Psoas muscle (tissue), 8 donors: ENCODE results near the gene TFAP2A. TPM values are rescaled to one million over a fixed set of nuclear protein-coding genes. Genes with fewer than 3 reads are reported as not detected.

ENCODE experiments used
- ATAC-seq, 4 donors: fragments of 200-7000 bp; cut with Tn5 transposase; one replicate each; pipeline ENCODE4 v1.9.1; 2020; ENCODE audit warnings: moderate library complexity in 3 of 4, mild to moderate bottlenecking in 2 of 4
- DNase-seq, 2 donors: peaks; one replicate each; pipeline ENCODE4 v3.0.0-alpha.2; 2020
- H3K27ac ChIP-seq: fragments of 200-600 bp; one replicate; pipeline ENCODE4 v1.8.0; 2022
- H3K27me3 ChIP-seq, 3 donors: fragments of 200-600 bp in 1 of 3; one replicate each; pipeline versions ENCODE4 v1.6.1 to v1.8.0; 2013 to 2022; ENCODE audit warnings: low read length in 2 of 3, mild to moderate bottlenecking in 2 of 3, moderate library complexity in 1 of 3; ENCODE audit not compliant: insufficient read depth in 3 of 3
- H3K36me3 ChIP-seq, 2 donors: fragments of 200-600 bp in 1 of 2; one replicate each; pipeline versions ENCODE4 v1.6.1 to v1.8.0; 2013 to 2022; ENCODE audit warnings: low read depth in 1 of 2, mild to moderate bottlenecking in 1 of 2, moderate library complexity in 1 of 2; ENCODE audit not compliant: insufficient read depth in 1 of 2
- H3K4me1 ChIP-seq: fragments of 200-600 bp; one replicate; pipeline ENCODE4 v1.8.0; 2022
- H3K4me3 ChIP-seq: fragments of 200-600 bp; one replicate; pipeline ENCODE4 v1.8.0; 2022; ENCODE audit warnings: mild to moderate bottlenecking
- H3K9me3 ChIP-seq: fragments of 200-600 bp; one replicate; pipeline ENCODE4 v1.8.0; 2022
- WGBS, 3 donors: extraction: QIAGEN DNeasy Blood & Tissue Kit; methylation state at CpG; one replicate each; pipeline versions ENCODE4 v1.1.6 to v1.1.7; 2013; 5-methylcytosine and 5-hydroxymethylcytosine counted together
- intact Hi-C, 2 donors: fragments of 100-400 bp; cut with DNase I; formaldehyde crosslinking; loops; one replicate each; pipeline versions ENCODE4 v1.11.0 to v1.14.2; 2022
- polyA plus RNA-seq, 3 donors: library from polyadenylated mRNA; stranded (reverse); fragments of 200-250 nt; gene quantifications; one replicate each; pipeline ENCODE4 v1.2.3, GENCODE V29; 2013
- total RNA-seq, 4 donors: library from RNA; stranded (reverse); fragmentation: NEBNext Ultra II Directional in 2 of 4; extraction: Animal tissue kit (Norgen Biotek cat#: 25700) in 2 of 4; gene quantifications; one replicate each; pipeline versions ENCODE4 v1.2.1 to v1.2.4, GENCODE V29; 2021 to 2023
- TF ChIP-seq, protein P1 (sequence below): fragments of 200-600 bp; IDR thresholded peaks from one replicate; pipeline ENCODE4 v1.8.0; 2022; ENCODE audit warnings: antibody characterized with exemption
- donor health status: healthy with polysubstance abuse.
- donor health status: DM: no; HTN: no; CAD: no; lungs with moderate emphysema.
- donor health status: Bipolar disorder and iron deficiency.
- donor health status: healthy.
- donor health status: DM: yes; HTN: yes; CAD: no.
- donor health status: DM: no; HTN: no; CAD: no.
- donor health status: DM: no; HTN: no; CAD: no.
- donor health status: DM: yes; HTN: yes; CAD: no.

TFAP2A gene
- total and polyA plus RNA-seq, 7 donors = under 0.01 to 0.15 TPM; not detected in 5

DNA sequence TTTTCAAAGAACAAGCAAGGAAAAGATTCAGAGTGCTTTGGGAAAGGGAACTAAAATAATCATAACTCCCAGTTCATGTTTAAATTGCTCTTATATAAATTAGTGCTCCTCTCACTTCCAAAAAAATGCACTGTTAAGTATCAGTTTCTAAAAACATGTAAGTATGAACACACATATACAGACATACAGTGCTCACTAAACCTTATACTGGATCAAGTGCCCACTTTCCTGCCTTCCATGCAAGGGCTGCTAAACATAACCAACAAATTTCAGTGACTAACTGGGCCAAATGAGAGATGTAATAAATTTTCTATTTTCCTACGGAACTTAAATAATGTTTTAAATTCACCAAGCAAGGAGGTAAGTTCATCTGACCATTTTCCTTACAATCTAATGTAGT is 6.4 kb downstream of the TFAP2A start:
- Histone ChIP-seq H3K4me1 (peaks cover 27% of the 10 kb centered on the region), H3K4me3 (no peak overlapping the region), H3K27ac (no peak overlapping the region), H3K9me3 (no peaks in the 10 kb centered on the region), H3K36me3 (no peaks in the 10 kb centered on the region), H3K27me3 (peaks cover 6 to 73% (median 28%) of the 10 kb centered on the region in 3 donors)
- WGBS, 3 donors = 16 to 33% (median 20%) methylated on average over 1 of the region's 1 CpG
- DNase-seq = no peak
- TF ChIP-seq, protein P1, sequence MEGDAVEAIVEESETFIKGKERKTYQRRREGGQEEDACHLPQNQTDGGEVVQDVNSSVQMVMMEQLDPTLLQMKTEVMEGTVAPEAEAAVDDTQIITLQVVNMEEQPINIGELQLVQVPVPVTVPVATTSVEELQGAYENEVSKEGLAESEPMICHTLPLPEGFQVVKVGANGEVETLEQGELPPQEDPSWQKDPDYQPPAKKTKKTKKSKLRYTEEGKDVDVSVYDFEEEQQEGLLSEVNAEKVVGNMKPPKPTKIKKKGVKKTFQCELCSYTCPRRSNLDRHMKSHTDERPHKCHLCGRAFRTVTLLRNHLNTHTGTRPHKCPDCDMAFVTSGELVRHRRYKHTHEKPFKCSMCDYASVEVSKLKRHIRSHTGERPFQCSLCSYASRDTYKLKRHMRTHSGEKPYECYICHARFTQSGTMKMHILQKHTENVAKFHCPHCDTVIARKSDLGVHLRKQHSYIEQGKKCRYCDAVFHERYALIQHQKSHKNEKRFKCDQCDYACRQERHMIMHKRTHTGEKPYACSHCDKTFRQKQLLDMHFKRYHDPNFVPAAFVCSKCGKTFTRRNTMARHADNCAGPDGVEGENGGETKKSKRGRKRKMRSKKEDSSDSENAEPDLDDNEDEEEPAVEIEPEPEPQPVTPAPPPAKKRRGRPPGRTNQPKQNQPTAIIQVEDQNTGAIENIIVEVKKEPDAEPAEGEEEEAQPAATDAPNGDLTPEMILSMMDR = no peak
- intact Hi-C loops = no loop called here
- no peak for ATAC-seq

- TF ChIP-seq, protein P1 = no peak
- Histone ChIP-seq H3K27me3 (peaks cover 6 to 68% (median 20%) of the 10 kb centered on the region in 3 donors), H3K4me1 (peaks cover 22% of the 10 kb centered on the region), H3K9me3 (no peaks in the 10 kb centered on the region), H3K4me3 (no peak overlapping the region), H3K27ac (no peak overlapping the region), H3K36me3 (no peaks in the 10 kb centered on the region)
- intact Hi-C loops = no loop called here
- WGBS, 3 donors = 14 to 23% (median 22%) methylated on average over 3 of the region's 3 CpGs
- ATAC-seq (no peak), DNase-seq (no peak)
These were observed 7.2 kb downstream of the TFAP2A start for GRCh38 chr6:10407674-10408054.

GRCh38 chr6:10407018-10407673 is 7.7 kb downstream of the TFAP2A start:
- no peak for ATAC-seq
- DNase-seq = no peak
- Histone ChIP-seq H3K27me3 (peaks cover 9 to 69% (median 18%) of the 10 kb centered on the region in 3 donors), H3K27ac (no peak overlapping the region), H3K9me3 (no peaks in the 10 kb centered on the region), H3K4me3 (no peak overlapping the region), H3K36me3 (no peaks in the 10 kb centered on the region), H3K4me1 (peaks cover 22% of the 10 kb centered on the region)
- intact Hi-C loops = no loop called here
- TF ChIP-seq, protein P1 = no peak
- WGBS, 3 donors = 20 to 39% (median 26%) methylated on average over 7 of the region's 7 CpGs

DNA sequence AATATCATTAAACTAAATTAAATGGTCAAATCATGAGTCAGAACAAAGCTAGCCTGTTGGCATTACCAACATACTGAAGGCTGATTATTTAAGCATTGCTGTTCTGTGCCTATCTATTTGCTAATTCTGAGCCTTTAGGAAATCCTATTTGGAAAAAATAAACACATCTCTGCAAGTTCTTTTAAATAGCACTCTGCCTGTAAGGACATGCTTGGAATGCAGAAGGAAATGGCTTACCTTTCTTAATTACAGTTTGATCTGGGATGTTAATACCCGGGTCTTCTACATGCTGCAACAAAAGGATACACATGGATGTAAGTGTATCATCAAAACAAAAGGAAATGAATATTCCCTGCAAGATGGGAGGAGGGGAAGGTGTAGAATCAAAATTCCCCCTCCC is 8.3 kb downstream of the TFAP2A start:
- Histone ChIP-seq H3K27me3 (peaks cover 11 to 69% (median 18%) of the 10 kb centered on the region in 3 donors), H3K27ac (no peak overlapping the region), H3K4me1 (peaks cover 19% of the 10 kb centered on the region), H3K36me3 (no peaks in the 10 kb centered on the region), H3K4me3 (no peak overlapping the region), H3K9me3 (no peaks in the 10 kb centered on the region)
- TF ChIP-seq, protein P1 = no peak
- 18 to 38% (median 32%) methylated on average over 1 of the region's 1 CpG for WGBS, 3 donors
- intact Hi-C loops = no loop called here
- no peak for DNase-seq
- ATAC-seq = no peak

DNA sequence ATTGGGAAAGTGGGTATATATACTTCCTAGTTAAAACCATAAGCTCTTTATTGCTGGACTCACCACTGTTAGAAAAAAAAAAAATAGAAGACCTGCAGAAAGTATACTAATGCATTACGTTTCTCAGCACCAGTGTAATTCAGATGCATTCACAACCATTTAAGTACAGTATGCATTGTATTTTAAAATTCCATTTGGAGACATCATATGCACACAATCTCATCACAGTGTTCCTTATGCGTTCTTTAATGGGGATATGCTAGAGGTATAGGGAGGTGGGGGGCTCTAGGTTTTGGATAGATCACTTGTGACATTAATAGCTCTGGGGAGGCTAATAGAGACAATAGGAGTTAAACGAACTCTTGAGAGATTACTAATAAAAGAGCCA is 9.4 kb downstream of the TFAP2A start:
- WGBS, 3 donors = 45 to 49% (median 48%) methylated on average over 3 of the region's 3 CpGs
- H3K9me3 ChIP-seq = no peaks in the 10 kb centered on the region
- H3K4me3 ChIP-seq = no peak overlapping the region
- no peaks in the 10 kb centered on the region for H3K36me3 ChIP-seq
- no peak overlapping the region for H3K27ac ChIP-seq
- no peak for DNase-seq
- TF ChIP-seq, protein P1 = no peak
- peaks cover 11 to 69% (median 16%) of the 10 kb centered on the region in 3 donors for H3K27me3 ChIP-seq
- peaks cover 10% of the 10 kb centered on the region for H3K4me1 ChIP-seq
- intact Hi-C loops = no loop called here
- ATAC-seq = no peak
